ENCODE results near the gene RXRA. TPM values are rescaled to one million over a fixed set of nuclear protein-coding genes. Genes with fewer than 3 reads are reported as not detected.
A peak's percentile ranks its signal among the peaks of the same experiment; 100 is the strongest.

Gene RXRA
- total RNA-seq, 4 donors from 2014 or later, result 27.3 to 70.5 (median 58.6) TPM

- TF ChIP-seq CTCF (IDR thresholded peaks at IDR 0.05), result no peak
- no peak for TF ChIP-seq EP300 (IDR thresholded peaks at IDR 0.05; ENCODE audit: low read depth)
- no peak for TF ChIP-seq POLR2AphosphoS5 (IDR thresholded peaks at IDR 0.05)
- no peak for TF ChIP-seq POLR2A (IDR thresholded peaks at IDR 0.05)
- WGBS, 2 donors (ENCODE audit: low coverage in 1 of 2), result 71% methylated on average over 17 of the region's 20 CpGs; no CpG with 5 or more reads in 1 of the 2 donors
- Histone ChIP-seq H3K9me3 (no peaks in the 10 kb centered on the region), H3K4me1 (peaks cover 13 to 30% (median 21%) of the 10 kb centered on the region in 4 donors), H3K4me3 (no peak overlapping the region), H3K36me3 (no peaks in the 10 kb centered on the region), H3K27ac (peak overlapping the region; percentile 54 to 89 (median 86)), H3K27me3 (no peaks in the 10 kb centered on the region)
- DNase-seq, result no peak
- intact Hi-C loops (cut with DNase I; ENCODE audit: low total_unique reads) (no loop called here), in situ Hi-C loops (cut with MboI; ENCODE audit: low pct_ligation_motif_present in 1 of 4, low pct_unique_long_range_greater_than_20kb in 1 of 4, low sequenced_read_pairs in 3 of 4) (no loop called here)
Observed at GRCh38 chr9:134458207-134459108, 132.2 kb downstream of the RXRA start.

GRCh38 chr9:134459164-134459563 lies 132.9 kb downstream of the RXRA start:
- H3K27ac ChIP-seq, result no peak overlapping the region
- intact Hi-C loops (cut with DNase I; ENCODE audit: low total_unique reads), result no loop called here
- TF ChIP-seq CTCF (IDR thresholded peaks at IDR 0.05) (no peak), POLR2AphosphoS5 (IDR thresholded peaks at IDR 0.05) (no peak), POLR2A (IDR thresholded peaks at IDR 0.05) (no peak), EP300 (IDR thresholded peaks at IDR 0.05; ENCODE audit: low read depth) (no peak)
- no peaks in the 10 kb centered on the region for H3K27me3 ChIP-seq
- no peaks in the 10 kb centered on the region for H3K36me3 ChIP-seq
- no peaks in the 10 kb centered on the region for H3K9me3 ChIP-seq
- 83% methylated on average over 9 of the region's 9 CpGs; no CpG with 5 or more reads in 1 of the 2 donors for WGBS, 2 donors (ENCODE audit: low coverage in 1 of 2)
- H3K4me3 ChIP-seq, result no peak overlapping the region
- DNase-seq, result no peak
- in situ Hi-C loops (cut with MboI; ENCODE audit: low pct_ligation_motif_present in 1 of 4, low pct_unique_long_range_greater_than_20kb in 1 of 4, low sequenced_read_pairs in 3 of 4), result no loop called here
- peaks cover 13 to 30% (median 21%) of the 10 kb centered on the region in 4 donors for H3K4me1 ChIP-seq

GRCh38 chr9:134459573-134459972 lies 133.3 kb downstream of the RXRA start:
- DNase-seq, result no peak
- in situ Hi-C loops (cut with MboI; ENCODE audit: low pct_ligation_motif_present in 1 of 4, low pct_unique_long_range_greater_than_20kb in 1 of 4, low sequenced_read_pairs in 3 of 4) (no loop called here), intact Hi-C loops (cut with DNase I; ENCODE audit: low total_unique reads) (no loop called here)
- no peak overlapping the region for H3K27ac ChIP-seq
- no peak overlapping the region for H3K4me3 ChIP-seq
- TF ChIP-seq EP300 (IDR thresholded peaks at IDR 0.05; ENCODE audit: low read depth) (no peak), CTCF (IDR thresholded peaks at IDR 0.05) (no peak), POLR2AphosphoS5 (IDR thresholded peaks at IDR 0.05) (no peak), POLR2A (IDR thresholded peaks at IDR 0.05) (no peak)
- H3K27me3 ChIP-seq, result no peaks in the 10 kb centered on the region
- H3K4me1 ChIP-seq, result peaks cover 13 to 30% (median 21%) of the 10 kb centered on the region in 4 donors
- H3K9me3 ChIP-seq, result no peaks in the 10 kb centered on the region
- H3K36me3 ChIP-seq, result no peaks in the 10 kb centered on the region
- 92% methylated on average over 8 of the region's 10 CpGs; no CpG with 5 or more reads in 1 of the 2 donors for WGBS, 2 donors (ENCODE audit: low coverage in 1 of 2)

GRCh38 chr9:134460206-134460605 lies 134.0 kb downstream of the RXRA start:
- Histone ChIP-seq H3K27me3 (no peaks in the 10 kb centered on the region), H3K27ac (no peak overlapping the region), H3K4me3 (no peak overlapping the region), H3K9me3 (no peaks in the 10 kb centered on the region), H3K4me1 (peaks cover 13 to 30% (median 21%) of the 10 kb centered on the region in 4 donors), H3K36me3 (no peaks in the 10 kb centered on the region)
- in situ Hi-C loops (cut with MboI; ENCODE audit: low pct_ligation_motif_present in 1 of 4, low pct_unique_long_range_greater_than_20kb in 1 of 4, low sequenced_read_pairs in 3 of 4) (no loop called here), intact Hi-C loops (cut with DNase I; ENCODE audit: low total_unique reads) (no loop called here)
- TF ChIP-seq POLR2A (IDR thresholded peaks at IDR 0.05), result no peak
- TF ChIP-seq CTCF (IDR thresholded peaks at IDR 0.05), result no peak
- TF ChIP-seq EP300 (IDR thresholded peaks at IDR 0.05; ENCODE audit: low read depth), result no peak
- no peak for TF ChIP-seq POLR2AphosphoS5 (IDR thresholded peaks at IDR 0.05)
- WGBS, 2 donors (ENCODE audit: low coverage in 1 of 2), result 80 to 89% methylated on average over 11 to 12 of the region's 12 CpGs
- no peak for DNase-seq

Data from transverse colon (tissue), 4 donors.